PFSK-1 (cell line): Measurements from ENCODE around the gene FGF4.

ENCODE experiments used
- POLR2AphosphoS5 ChIP-seq: IDR thresholded peaks from 2 replicates; pipeline ENCODE4 v1.6.1; 2012; ENCODE audit warnings: low read depth, mild to moderate bottlenecking, control low read depth, low read length, moderate library complexity
- SIN3A ChIP-seq: IDR thresholded peaks from 2 replicates; pipeline ENCODE4 v1.6.1; 2012; ENCODE audit warnings: mild to moderate bottlenecking, low read length, moderate library complexity, borderline replicate concordance; ENCODE audit not compliant: insufficient read depth
- TAF1 ChIP-seq: IDR thresholded peaks from 2 replicates; pipeline ENCODE4 v1.6.1; 2012; ENCODE audit warnings: low read length, control low read depth, borderline replicate concordance; ENCODE audit not compliant: insufficient read depth
- TF ChIP-seq, protein P1 (sequence below), 2 experiments: IDR thresholded peaks; 2 replicates each; pipeline versions ENCODE4 v1.6.1 to v1.8.0; 2011 to 2012; ENCODE audit warnings: low read depth in 2 of 2, low read length in 2 of 2, control low read depth in 1 of 2, inconsistent platforms in 1 of 2, mild to moderate bottlenecking in 1 of 2, moderate library complexity in 1 of 2; ENCODE audit not compliant: insufficient read depth in 1 of 2

DNA sequence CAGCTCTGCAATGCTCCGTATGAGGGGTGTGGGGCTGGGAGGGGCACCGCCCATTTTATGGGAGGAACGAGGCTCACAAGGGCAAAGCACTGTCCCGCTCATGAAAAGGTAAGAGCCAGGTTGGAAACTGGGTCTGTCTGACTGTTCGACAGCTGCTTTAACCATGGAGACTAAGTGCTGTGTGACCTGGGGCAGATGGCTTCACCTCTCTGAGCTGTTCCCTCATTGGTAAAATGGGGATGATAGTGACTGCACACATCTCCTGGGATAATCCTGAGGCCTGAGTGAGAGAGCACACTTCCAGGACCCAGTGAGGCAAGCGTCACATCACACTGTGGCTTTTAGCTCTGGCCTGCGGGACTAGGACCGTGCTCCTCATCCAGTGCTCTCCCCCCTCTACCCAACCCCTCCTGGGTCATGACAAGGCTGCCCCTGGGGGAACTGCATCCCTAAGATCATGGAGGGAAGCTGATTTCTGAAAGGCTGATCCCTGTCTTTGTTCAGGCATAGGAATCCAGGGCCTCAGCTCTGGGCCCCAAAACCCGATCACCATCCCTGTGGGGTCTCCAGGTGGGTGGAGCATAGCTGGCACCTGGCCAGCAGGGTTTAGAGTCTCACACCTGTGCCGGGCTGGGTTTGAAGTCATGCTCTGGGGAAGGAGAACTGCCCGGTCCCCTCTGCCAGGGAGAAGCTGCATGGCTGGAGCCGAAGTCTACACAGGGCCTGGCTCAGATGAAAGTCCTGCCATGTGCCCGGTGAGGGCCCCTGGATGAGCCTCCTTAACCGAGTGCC lies 22.8 kb upstream of the FGF4 start:
- TF ChIP-seq POLR2AphosphoS5 (no peak), SIN3A (no peak), TAF1 (no peak)
- TF ChIP-seq, protein P1, sequence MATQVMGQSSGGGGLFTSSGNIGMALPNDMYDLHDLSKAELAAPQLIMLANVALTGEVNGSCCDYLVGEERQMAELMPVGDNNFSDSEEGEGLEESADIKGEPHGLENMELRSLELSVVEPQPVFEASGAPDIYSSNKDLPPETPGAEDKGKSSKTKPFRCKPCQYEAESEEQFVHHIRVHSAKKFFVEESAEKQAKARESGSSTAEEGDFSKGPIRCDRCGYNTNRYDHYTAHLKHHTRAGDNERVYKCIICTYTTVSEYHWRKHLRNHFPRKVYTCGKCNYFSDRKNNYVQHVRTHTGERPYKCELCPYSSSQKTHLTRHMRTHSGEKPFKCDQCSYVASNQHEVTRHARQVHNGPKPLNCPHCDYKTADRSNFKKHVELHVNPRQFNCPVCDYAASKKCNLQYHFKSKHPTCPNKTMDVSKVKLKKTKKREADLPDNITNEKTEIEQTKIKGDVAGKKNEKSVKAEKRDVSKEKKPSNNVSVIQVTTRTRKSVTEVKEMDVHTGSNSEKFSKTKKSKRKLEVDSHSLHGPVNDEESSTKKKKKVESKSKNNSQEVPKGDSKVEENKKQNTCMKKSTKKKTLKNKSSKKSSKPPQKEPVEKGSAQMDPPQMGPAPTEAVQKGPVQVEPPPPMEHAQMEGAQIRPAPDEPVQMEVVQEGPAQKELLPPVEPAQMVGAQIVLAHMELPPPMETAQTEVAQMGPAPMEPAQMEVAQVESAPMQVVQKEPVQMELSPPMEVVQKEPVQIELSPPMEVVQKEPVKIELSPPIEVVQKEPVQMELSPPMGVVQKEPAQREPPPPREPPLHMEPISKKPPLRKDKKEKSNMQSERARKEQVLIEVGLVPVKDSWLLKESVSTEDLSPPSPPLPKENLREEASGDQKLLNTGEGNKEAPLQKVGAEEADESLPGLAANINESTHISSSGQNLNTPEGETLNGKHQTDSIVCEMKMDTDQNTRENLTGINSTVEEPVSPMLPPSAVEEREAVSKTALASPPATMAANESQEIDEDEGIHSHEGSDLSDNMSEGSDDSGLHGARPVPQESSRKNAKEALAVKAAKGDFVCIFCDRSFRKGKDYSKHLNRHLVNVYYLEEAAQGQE (IDR thresholded peaks at IDR 0.05; ENCODE audit: insufficient read depth in 1 of 2, low read depth in 2 of 2, low read length in 2 of 2) = no peak
